NT2/D1 (cell line): ENCODE measurements around the gene FGL2.

Experiments
- SUZ12 ChIP-seq: IDR thresholded peaks from 2 replicates; pipeline ENCODE4 v1.6.1; 2011; ENCODE audit not compliant: insufficient read length, insufficient read depth; ENCODE audit errors: extremely low read depth
- ZNF274 ChIP-seq: IDR thresholded peaks from 2 replicates; pipeline ENCODE4 v1.6.1; 2011; ENCODE audit warnings: mild to moderate bottlenecking, low read depth, low read length

- TF ChIP-seq SUZ12 (no peak), ZNF274 (no peak)
Observed at GRCh38 chr7:77242068-77242467, 42.4 kb upstream of the FGL2 start.
